Measurements from ENCODE around the gene CRYL1. TPM values are rescaled to one million over a fixed set of nuclear protein-coding genes. Genes with fewer than 3 reads are reported as not detected.

Gene CRYL1
- total RNA-seq, 1 experiment from 2014 or later, result 3.7 TPM

GRCh38 chr13:20526664-20527063 lies 1.0 kb upstream of the CRYL1 start:
- Histone ChIP-seq H3K4me2 (ENCODE audit: insufficient read depth, insufficient read length, low read length) (peak overlapping the region; percentile 74), H4K20me1 (ENCODE audit: control insufficient read depth, insufficient read depth, insufficient read length) (no peaks in the 10 kb centered on the region), H2BK15ac (ENCODE audit: low read depth, low read length) (no peak overlapping the region), H2BK5ac (ENCODE audit: insufficient read length, low read length) (no peak overlapping the region), H3K23me2 (ENCODE audit: insufficient read length, low read depth, low read length, poor library complexity, severe bottlenecking) (peaks cover 6% of the 10 kb centered on the region), H3K56ac (ENCODE audit: insufficient read length, low read depth, low read length) (no peak overlapping the region), H3K79me2 (ENCODE audit: insufficient read depth, low read length) (no peaks in the 10 kb centered on the region), H4K8ac (replicated peaks; ENCODE audit: insufficient read length, low read depth, low read length) (no peak overlapping the region), H2BK12ac (ENCODE audit: insufficient read length, low read depth, low read length) (no peak overlapping the region), H3K27ac (ENCODE audit: insufficient read length, low read depth, low read length) (no peak overlapping the region), H4K5ac (ENCODE audit: insufficient read length, low read depth, low read length) (no peak overlapping the region), H3K4ac (ENCODE audit: low read depth, low read length) (no peak overlapping the region), H3K27me3 (ENCODE audit: insufficient read depth, low read length) (peaks cover 11% of the 10 kb centered on the region; the same call in 1 of the 2 replicates), H3K9me3 (ENCODE audit: control insufficient read depth, low read depth, low read length) (no peaks in the 10 kb centered on the region), H2AK5ac (ENCODE audit: insufficient read length, low read length) (no peak overlapping the region), H2AFZ (ENCODE audit: low read length) (no peak overlapping the region), H3K23ac (ENCODE audit: insufficient read length, low read depth, low read length) (no peak overlapping the region), H3K4me1 (ENCODE audit: insufficient read depth, low read length) (peaks cover 3% of the 10 kb centered on the region; the same call in 1 of the 2 replicates), H3K14ac (ENCODE audit: insufficient read depth, low read length) (no peak overlapping the region), H3K18ac (ENCODE audit: insufficient read length, low read depth, low read length) (no peak overlapping the region), H2BK120ac (ENCODE audit: low read depth, low read length, poor library complexity, severe bottlenecking) (peak overlapping the region; percentile 41), H3T11ph (ENCODE audit: low read length) (no peak overlapping the region), H3K79me1 (ENCODE audit: insufficient read depth, low read depth, low read length, poor library complexity, severe bottlenecking) (no peaks in the 10 kb centered on the region), H3K9ac (ENCODE audit: extremely low read depth, insufficient read length, low read length) (no peak overlapping the region), H4K91ac (ENCODE audit: insufficient read length, low read depth, low read length) (no peak overlapping the region), H2BK20ac (ENCODE audit: low read depth, low read length, poor library complexity, severe bottlenecking) (no peak overlapping the region)
- Mint-ChIP-seq H3K9me3 (peaks cover 7 to 9% of the 10 kb centered on the region in 2 experiments; a peak in 4 of 5 replicates), H3K27ac (no peak overlapping the region), H3K4me1 (peaks cover 18 to 35% of the 10 kb centered on the region in 2 experiments), H3K4me3 (peak overlapping the region; percentile 25 to 80; a peak in 3 of 5 replicates), H3K36me3 (ENCODE audit: insufficient read depth in 1 of 3, low read depth in 3 of 3) (peaks cover 0 to 8% (median 0%) of the 10 kb centered on the region in 3 experiments; a peak in 2 of 7 replicates), H3K27me3 (ENCODE audit: low read depth) (peaks cover 71% of the 10 kb centered on the region)
- no CpG with 5 or more reads among the region's 6 CpGs for WGBS (ENCODE audit: extremely low coverage, insufficient read length, low lambda C conversion rate)
- TF ChIP-seq, protein P1, sequence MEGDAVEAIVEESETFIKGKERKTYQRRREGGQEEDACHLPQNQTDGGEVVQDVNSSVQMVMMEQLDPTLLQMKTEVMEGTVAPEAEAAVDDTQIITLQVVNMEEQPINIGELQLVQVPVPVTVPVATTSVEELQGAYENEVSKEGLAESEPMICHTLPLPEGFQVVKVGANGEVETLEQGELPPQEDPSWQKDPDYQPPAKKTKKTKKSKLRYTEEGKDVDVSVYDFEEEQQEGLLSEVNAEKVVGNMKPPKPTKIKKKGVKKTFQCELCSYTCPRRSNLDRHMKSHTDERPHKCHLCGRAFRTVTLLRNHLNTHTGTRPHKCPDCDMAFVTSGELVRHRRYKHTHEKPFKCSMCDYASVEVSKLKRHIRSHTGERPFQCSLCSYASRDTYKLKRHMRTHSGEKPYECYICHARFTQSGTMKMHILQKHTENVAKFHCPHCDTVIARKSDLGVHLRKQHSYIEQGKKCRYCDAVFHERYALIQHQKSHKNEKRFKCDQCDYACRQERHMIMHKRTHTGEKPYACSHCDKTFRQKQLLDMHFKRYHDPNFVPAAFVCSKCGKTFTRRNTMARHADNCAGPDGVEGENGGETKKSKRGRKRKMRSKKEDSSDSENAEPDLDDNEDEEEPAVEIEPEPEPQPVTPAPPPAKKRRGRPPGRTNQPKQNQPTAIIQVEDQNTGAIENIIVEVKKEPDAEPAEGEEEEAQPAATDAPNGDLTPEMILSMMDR (conservative IDR thresholded peaks at IDR 0.05), result no peak
- no peak for DNase-seq
